ENCODE data around the gene TMEM163. TPM values are rescaled to one million over a fixed set of nuclear protein-coding genes. Genes with fewer than 3 reads are reported as not detected.

The TMEM163 gene
- total and polyA plus RNA-seq, 2 of the 13 experiments (the other 11 are each of a cell fraction or from before 2014, with no cell fraction given): 0.05 TPM; not detected in 1

DNA sequence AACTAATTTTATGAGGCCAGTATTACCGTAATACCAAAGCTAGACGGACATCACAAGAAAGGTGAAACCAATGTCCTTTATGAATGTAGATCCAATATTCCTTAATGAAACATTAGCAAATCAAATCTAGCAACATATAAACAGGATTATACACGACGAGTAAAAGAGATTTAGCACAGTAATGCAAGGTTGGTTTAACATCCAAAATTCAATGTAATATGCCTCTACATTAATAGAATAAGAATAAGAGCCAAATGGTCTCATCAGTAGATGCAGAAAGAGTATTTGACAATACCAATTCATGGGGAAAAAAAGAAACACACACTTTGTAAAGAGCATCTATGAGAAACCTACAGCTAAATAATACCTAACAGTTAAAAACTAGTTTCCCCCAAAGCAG is 99.5 kb downstream of the TMEM163 start:
- H3K27me3 ChIP-seq (ENCODE audit: control insufficient read depth in 1 of 2, insufficient read depth in 2 of 2, low read length in 2 of 2): peaks cover 0 to 9% of the 10 kb centered on the region in 2 experiments; a peak in 1 of 5 replicates
- no peaks in the 10 kb centered on the region for H3K79me2 ChIP-seq (ENCODE audit: insufficient read depth, low read length)
- ChIA-PET POLR2A (no interaction called here), CTCF (ENCODE audit: low intra/inter-chr PET ratio, low total read pairs) (no interaction called here)
- no peaks in the 10 kb centered on the region for H3K4me1 ChIP-seq (ENCODE audit: insufficient read depth, low read length)
- H3K9me3 ChIP-seq (ENCODE audit: low read length): peaks cover 8% of the 10 kb centered on the region; the same call in 1 of the 2 replicates
- WGBS (ENCODE audit: low lambda C conversion rate): 14% methylated on average over 4 of the region's 4 CpGs
- no peak overlapping the region for H3K4me2 ChIP-seq (ENCODE audit: low read depth, low read length)
- H3K36me3 ChIP-seq (replicated peaks in 1 of 2; ENCODE audit: control insufficient read depth in 1 of 2, insufficient read depth in 2 of 2, low read length in 2 of 2): no peaks in the 10 kb centered on the region
- H2AFZ ChIP-seq (ENCODE audit: low read length): no peak overlapping the region
- no peaks in the 10 kb centered on the region for H4K20me1 ChIP-seq (ENCODE audit: insufficient read depth, low read length)
- H3K9ac ChIP-seq (ENCODE audit: insufficient read depth, low read depth, low read length): no peak overlapping the region
- FAIRE-seq (no peak), DNase-seq (ENCODE audit: low spot score) (no peak), ATAC-seq (no peak)
- TF ChIP-seq ARID4A (CRISPR knock-in tag; IDR thresholded peaks at IDR 0.05; ENCODE audit: borderline replicate concordance) (no peak), NPAS2 (CRISPR knock-in tag; IDR thresholded peaks at IDR 0.05; ENCODE audit: borderline replicate concordance) (no peak), MAFF (IDR thresholded peaks at IDR 0.05; ENCODE audit: low read depth, low read length) (no peak), HIVEP1 (CRISPR knock-in tag; IDR thresholded peaks at IDR 0.05) (no peak), ZFX (CRISPR knock-in tag; IDR thresholded peaks at IDR 0.05; ENCODE audit: low read depth) (no peak), ZNF333 (CRISPR knock-in tag; IDR thresholded peaks at IDR 0.05; ENCODE audit: borderline replicate concordance) (no peak), TRAFD1 (CRISPR knock-in tag; IDR thresholded peaks at IDR 0.05; ENCODE audit: borderline replicate concordance) (no peak)
- TF ChIP-seq, protein P1, sequence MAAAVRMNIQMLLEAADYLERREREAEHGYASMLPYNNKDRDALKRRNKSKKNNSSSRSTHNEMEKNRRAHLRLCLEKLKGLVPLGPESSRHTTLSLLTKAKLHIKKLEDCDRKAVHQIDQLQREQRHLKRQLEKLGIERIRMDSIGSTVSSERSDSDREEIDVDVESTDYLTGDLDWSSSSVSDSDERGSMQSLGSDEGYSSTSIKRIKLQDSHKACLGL (CRISPR knock-in tag; IDR thresholded peaks at IDR 0.05): no peak
- TF ChIP-seq, protein P2, sequence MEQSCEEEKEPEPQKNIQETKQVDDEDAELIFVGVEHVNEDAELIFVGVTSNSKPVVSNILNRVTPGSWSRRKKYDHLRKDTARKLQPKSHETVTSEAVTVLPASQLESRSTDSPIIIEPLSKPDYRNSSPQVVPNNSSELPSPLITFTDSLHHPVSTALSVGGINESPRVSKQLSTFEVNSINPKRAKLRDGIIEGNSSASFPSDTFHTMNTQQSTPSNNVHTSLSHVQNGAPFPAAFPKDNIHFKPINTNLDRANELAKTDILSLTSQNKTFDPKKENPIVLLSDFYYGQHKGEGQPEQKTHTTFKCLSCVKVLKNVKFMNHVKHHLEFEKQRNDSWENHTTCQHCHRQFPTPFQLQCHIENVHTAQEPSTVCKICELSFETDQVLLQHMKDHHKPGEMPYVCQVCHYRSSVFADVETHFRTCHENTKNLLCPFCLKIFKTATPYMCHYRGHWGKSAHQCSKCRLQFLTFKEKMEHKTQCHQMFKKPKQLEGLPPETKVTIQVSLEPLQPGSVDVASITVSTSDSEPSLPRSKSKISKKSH (CRISPR knock-in tag; IDR thresholded peaks at IDR 0.05; ENCODE audit: borderline replicate concordance): no peak
- TF ChIP-seq, protein P3, sequence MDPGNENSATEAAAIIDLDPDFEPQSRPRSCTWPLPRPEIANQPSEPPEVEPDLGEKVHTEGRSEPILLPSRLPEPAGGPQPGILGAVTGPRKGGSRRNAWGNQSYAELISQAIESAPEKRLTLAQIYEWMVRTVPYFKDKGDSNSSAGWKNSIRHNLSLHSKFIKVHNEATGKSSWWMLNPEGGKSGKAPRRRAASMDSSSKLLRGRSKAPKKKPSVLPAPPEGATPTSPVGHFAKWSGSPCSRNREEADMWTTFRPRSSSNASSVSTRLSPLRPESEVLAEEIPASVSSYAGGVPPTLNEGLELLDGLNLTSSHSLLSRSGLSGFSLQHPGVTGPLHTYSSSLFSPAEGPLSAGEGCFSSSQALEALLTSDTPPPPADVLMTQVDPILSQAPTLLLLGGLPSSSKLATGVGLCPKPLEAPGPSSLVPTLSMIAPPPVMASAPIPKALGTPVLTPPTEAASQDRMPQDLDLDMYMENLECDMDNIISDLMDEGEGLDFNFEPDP (CRISPR knock-in tag; conservative IDR thresholded peaks at IDR 0.05): no peak
- no peak overlapping the region for H3K27ac ChIP-seq (ENCODE audit: extremely low read length, insufficient read depth, low read length)
- BruUV-seq (replicated peaks): no TSS peak
- no peak overlapping the region for H3K4me3 ChIP-seq (replicated peaks in 1 of 3; ENCODE audit: insufficient read depth in 1 of 3, low read depth in 2 of 3, low read length in 3 of 3)
- intact Hi-C loops (cut with micrococcal nuclease; ENCODE audit: unreplicated experiment) (no loop called here), in situ Hi-C loops (cut with HindIII; ENCODE audit: extremely low pct_ligation_motif_present, low pct_unique_long_range_greater_than_20kb) (no loop called here)

All from HepG2 (cell line).